Keratinocyte (primary cell): ENCODE measurements around the gene NBEAL2. TPM values are rescaled to one million over a fixed set of nuclear protein-coding genes. Genes with fewer than 3 reads are reported as not detected.

Experiments
- DNase-seq: peaks from one replicate; pipeline ENCODE4 v3.0.0-alpha.2; 2011; ENCODE audit warnings: low read depth, missing footprints, low spot score
- FAIRE-seq: peaks from 2 replicates; lab custom pipeline; 2011; peaks lifted over from hg19 to GRCh38; lab: Jason Lieb, UNC
- H2AFZ ChIP-seq: 2 replicates; pipeline ENCODE4 v1.6.0; 2012; ENCODE audit warnings: low read length, control low read depth, inconsistent platforms; ENCODE audit not compliant: control insufficient read depth
- H3K27ac ChIP-seq: 2 replicates; pipeline ENCODE4 v1.5.1; 2011; ENCODE audit warnings: low read length; ENCODE audit not compliant: control insufficient read depth, insufficient read depth
- H3K27me3 ChIP-seq: 3 replicates; pipeline ENCODE4 v1.6.0; 2011; ENCODE audit warnings: low read length; ENCODE audit not compliant: control insufficient read depth, insufficient read depth; ENCODE audit errors: extremely low read depth
- H3K36me3 ChIP-seq, 2 experiments: 2 replicates in 1 of 2; 3 replicates in 1 of 2; pipeline ENCODE4 v1.5.1; 2011; ENCODE audit warnings: low read length in 2 of 2, mild to moderate bottlenecking in 1 of 2; ENCODE audit not compliant: control insufficient read depth in 2 of 2, insufficient read depth in 2 of 2; ENCODE audit errors: extremely low read depth in 1 of 2
- H3K4me1 ChIP-seq: 3 replicates; pipeline ENCODE4 v1.5.1; 2011; ENCODE audit warnings: low read length; ENCODE audit not compliant: control insufficient read depth, insufficient read depth; ENCODE audit errors: extremely low read depth
- H3K4me2 ChIP-seq: 3 replicates; pipeline ENCODE4 v1.6.0; 2011; ENCODE audit warnings: low read depth, low read length; ENCODE audit not compliant: control insufficient read depth, insufficient read depth; ENCODE audit errors: extremely low read depth
- H3K4me3 ChIP-seq, 3 experiments: fragments of 200-600 bp in 1 of 3; sonication (generic) in 1 of 3; 2 replicates in 2 of 3; 3 replicates in 1 of 3; pipeline ENCODE4 v1.5.1; 2011 to 2016; ENCODE audit warnings: low read length in 3 of 3, mild to moderate bottlenecking in 3 of 3, control low read depth in 2 of 3, inconsistent platforms in 1 of 3, low read depth in 1 of 3, mixed read lengths in 1 of 3, mixed run types in 1 of 3, moderate library complexity in 1 of 3; ENCODE audit not compliant: control insufficient read depth in 2 of 3, insufficient read depth in 2 of 3; ENCODE audit errors: extremely low read depth in 1 of 3
- H3K79me2 ChIP-seq: 2 replicates; pipeline ENCODE4 v1.6.0; 2012; ENCODE audit warnings: low read length; ENCODE audit not compliant: control insufficient read depth, insufficient read depth
- H3K9ac ChIP-seq: 3 replicates; pipeline ENCODE4 v1.6.0; 2011; ENCODE audit warnings: low read length; ENCODE audit not compliant: control insufficient read depth, insufficient read depth; ENCODE audit errors: extremely low read depth
- H3K9me1 ChIP-seq: 3 replicates; pipeline ENCODE4 v1.6.0; 2011; ENCODE audit warnings: low read length; ENCODE audit not compliant: control insufficient read depth, insufficient read depth; ENCODE audit errors: extremely low read depth
- H3K9me3 ChIP-seq: 2 replicates; pipeline ENCODE4 v1.5.1; 2012; ENCODE audit warnings: low read depth, low read length; ENCODE audit not compliant: control insufficient read depth
- H4K20me1 ChIP-seq: 3 replicates; pipeline ENCODE4 v1.6.0; 2011; ENCODE audit warnings: low read length; ENCODE audit not compliant: control insufficient read depth, insufficient read depth; ENCODE audit errors: extremely low read depth
- EZH2 ChIP-seq: IDR thresholded peaks from one replicate; pipeline ENCODE4 v1.6.1; 2012; ENCODE audit warnings: inconsistent platforms, mild to moderate bottlenecking, low read length, moderate library complexity
- dilution Hi-C: fragments of 300-500 bp; cut with MboI; formaldehyde crosslinking; loops from one replicate; pipeline ENCODE4 v1.7.0; 2020; ENCODE audit warnings: low sequenced_read_pairs; ENCODE audit not compliant: extremely low pct_ligation_motif_present
- polyA plus RNA-seq, 5 experiments: library from polyadenylated mRNA; depleted of rRNA in 3 of 5; stranded (reverse) in 3 of 5; stranded (forward) in 1 of 5; unstranded in 1 of 5; fragments of >200 nt; gene quantifications; 1 replicate in 1 of 5; 2 replicates in 3 of 5; 3 replicates in 1 of 5; pipeline versions ENCODE4 v1.2.1 to v1.2.3, GENCODE V29; 2011 to 2012; ENCODE audit warnings: missing spikeins in 2 of 5, low read depth in 1 of 5, low replicate concordance in 1 of 5
- TF ChIP-seq, protein P1 (sequence below), 3 experiments: IDR thresholded peaks in 1 of 3; conservative IDR thresholded peaks in 1 of 3; optimal IDR thresholded peaks in 1 of 3; 2 replicates in 2 of 3; 3 replicates in 1 of 3; pipeline versions ENCODE3 to v1.5.1; 2011; ENCODE audit warnings: low read length in 3 of 3, mild to moderate bottlenecking in 3 of 3, moderate library complexity in 2 of 3, control low read depth in 1 of 3, inconsistent platforms in 1 of 3; ENCODE audit not compliant: insufficient read depth in 2 of 3; ENCODE audit errors: extremely low read depth in 1 of 3

NBEAL2 gene
- polyA plus RNA-seq, 1 donor (not counting 4 experiments of a cell fraction or from before 2014, with no cell fraction given) = 22.8 TPM

DNA sequence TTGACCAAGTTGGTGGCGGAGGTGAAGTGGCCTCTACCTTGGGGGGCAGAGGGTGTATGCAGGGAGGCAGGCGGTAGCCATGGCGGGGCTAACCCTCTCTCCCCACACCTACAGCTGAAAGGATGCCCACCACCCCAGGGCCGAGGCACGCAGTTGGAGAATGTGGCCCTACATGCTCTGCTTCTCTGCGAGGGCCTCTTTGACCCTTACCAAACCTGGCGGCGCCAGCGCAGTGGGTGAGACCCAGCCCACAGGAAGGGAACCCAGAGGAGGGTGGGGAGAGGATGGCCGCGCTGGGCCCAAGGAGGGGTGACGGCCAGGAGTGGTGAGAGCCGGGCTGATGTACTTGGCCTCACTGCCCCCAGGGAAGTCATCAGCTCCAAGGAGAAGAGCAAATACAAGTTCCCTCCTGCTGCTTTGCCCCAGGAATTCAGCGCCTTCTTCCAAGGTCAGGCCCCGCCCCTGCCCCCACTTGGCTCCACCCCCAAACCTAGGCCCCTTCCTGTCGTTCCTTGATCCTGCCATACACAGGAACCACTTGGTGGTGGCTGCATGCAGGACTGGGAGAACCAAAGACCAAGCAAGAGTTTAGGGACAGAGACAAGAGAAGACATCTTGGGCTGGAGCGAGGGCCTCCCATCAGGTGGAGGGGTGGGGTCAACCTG is 9.8 kb downstream of the NBEAL2 start:
- FAIRE-seq (no peak), DNase-seq (no peak)
- Histone ChIP-seq H3K4me1 (peaks cover 26% of the 10 kb centered on the region), H4K20me1 (no peaks in the 10 kb centered on the region), H3K4me3 (no peak overlapping the region), H3K27ac (no peak overlapping the region), H3K27me3 (no peaks in the 10 kb centered on the region), H3K4me2 (no peak overlapping the region), H3K9me3 (no peaks in the 10 kb centered on the region), H3K36me3 (peaks cover 8 to 28% of the 10 kb centered on the region in 2 experiments), H3K9me1 (no peaks in the 10 kb centered on the region), H2AFZ (no peak overlapping the region), H3K79me2 (peaks cover 5% of the 10 kb centered on the region), H3K9ac (no peak overlapping the region)
- dilution Hi-C loops = no loop called here
- TF ChIP-seq, protein P1, sequence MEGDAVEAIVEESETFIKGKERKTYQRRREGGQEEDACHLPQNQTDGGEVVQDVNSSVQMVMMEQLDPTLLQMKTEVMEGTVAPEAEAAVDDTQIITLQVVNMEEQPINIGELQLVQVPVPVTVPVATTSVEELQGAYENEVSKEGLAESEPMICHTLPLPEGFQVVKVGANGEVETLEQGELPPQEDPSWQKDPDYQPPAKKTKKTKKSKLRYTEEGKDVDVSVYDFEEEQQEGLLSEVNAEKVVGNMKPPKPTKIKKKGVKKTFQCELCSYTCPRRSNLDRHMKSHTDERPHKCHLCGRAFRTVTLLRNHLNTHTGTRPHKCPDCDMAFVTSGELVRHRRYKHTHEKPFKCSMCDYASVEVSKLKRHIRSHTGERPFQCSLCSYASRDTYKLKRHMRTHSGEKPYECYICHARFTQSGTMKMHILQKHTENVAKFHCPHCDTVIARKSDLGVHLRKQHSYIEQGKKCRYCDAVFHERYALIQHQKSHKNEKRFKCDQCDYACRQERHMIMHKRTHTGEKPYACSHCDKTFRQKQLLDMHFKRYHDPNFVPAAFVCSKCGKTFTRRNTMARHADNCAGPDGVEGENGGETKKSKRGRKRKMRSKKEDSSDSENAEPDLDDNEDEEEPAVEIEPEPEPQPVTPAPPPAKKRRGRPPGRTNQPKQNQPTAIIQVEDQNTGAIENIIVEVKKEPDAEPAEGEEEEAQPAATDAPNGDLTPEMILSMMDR (optimal IDR thresholded peaks at IDR 0.05 in 1 of 3, IDR thresholded peaks at IDR 0.05 in 1 of 3, conservative IDR thresholded peaks at IDR 0.05 in 1 of 3; ENCODE audit: extremely low read depth in 1 of 3, insufficient read depth in 2 of 3, low read length in 3 of 3) = no peak
- no peak for TF ChIP-seq EZH2

GRCh38 chr3:46990573-46991374 is 11.3 kb downstream of the NBEAL2 start:
- dilution Hi-C loops = no loop called here
- no peaks in the 10 kb centered on the region for H3K27me3 ChIP-seq
- TF ChIP-seq EZH2 = no peak
- TF ChIP-seq, protein P1 (optimal IDR thresholded peaks at IDR 0.05 in 1 of 3, IDR thresholded peaks at IDR 0.05 in 1 of 3, conservative IDR thresholded peaks at IDR 0.05 in 1 of 3; ENCODE audit: extremely low read depth in 1 of 3, insufficient read depth in 2 of 3, low read length in 3 of 3) = no peak

More at GRCh38 chr3:46990573-46991374, 11.3 kb downstream of the NBEAL2 start:
- Histone ChIP-seq H3K4me3 (no peak overlapping the region), H3K9me3 (no peaks in the 10 kb centered on the region), H3K9me1 (no peaks in the 10 kb centered on the region), H3K27ac (no peak overlapping the region), H3K4me2 (no peak overlapping the region), H3K79me2 (no peaks in the 10 kb centered on the region), H3K4me1 (peaks cover 24% of the 10 kb centered on the region), H2AFZ (no peak overlapping the region), H4K20me1 (no peaks in the 10 kb centered on the region), H3K36me3 (peaks cover 18 to 34% of the 10 kb centered on the region in 2 experiments), H3K9ac (no peak overlapping the region)
- DNase-seq (no peak), FAIRE-seq (no peak)
